Measurements from ENCODE around the gene FUOM. TPM values are rescaled to one million over a fixed set of nuclear protein-coding genes. Genes with fewer than 3 reads are reported as not detected.

FUOM gene
- total and polyA plus RNA-seq, 2 of the 4 experiments (the other 2 are of a cell fraction): 26.3 to 52.8 TPM

DNA sequence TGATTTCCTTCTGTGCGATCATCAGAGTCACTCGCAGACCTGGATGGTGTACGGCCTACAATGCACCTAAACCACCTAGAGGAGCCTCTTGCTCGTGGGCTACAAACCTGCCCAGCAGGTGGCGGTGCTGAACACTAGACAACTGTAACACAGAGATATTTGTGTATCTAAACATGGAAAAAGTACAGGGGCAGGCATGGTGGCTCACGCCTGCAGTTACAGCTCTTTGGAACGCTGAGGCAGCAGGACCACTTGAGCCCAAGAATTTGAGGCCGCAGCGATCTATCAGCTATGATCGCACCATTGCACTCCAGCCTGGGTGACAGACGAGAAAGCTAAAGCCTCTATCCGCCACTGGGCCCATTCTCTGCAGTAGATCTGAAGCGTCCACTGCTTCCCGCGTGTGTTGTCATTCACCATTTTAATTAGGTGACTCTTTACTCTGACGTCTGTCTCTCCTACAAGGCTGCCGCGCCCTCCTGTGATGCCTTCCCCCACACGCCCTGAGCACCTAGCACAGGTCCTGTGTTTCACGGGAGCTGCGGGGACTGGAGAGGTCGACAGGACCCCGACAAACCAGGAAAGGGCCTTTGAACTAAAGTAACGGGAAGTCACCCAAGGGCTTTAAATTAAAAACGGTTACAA lies 49.9 kb downstream of the FUOM start:
- Histone ChIP-seq H3K4me1 (ENCODE audit: control insufficient read depth, insufficient read depth, low read length) (peaks cover 8% of the 10 kb centered on the region), H2AK5ac (ENCODE audit: low read depth, low read length) (peak overlapping the region; percentile 6), H3K27me3 (ENCODE audit: control insufficient read depth, insufficient read depth, low read length) (no peaks in the 10 kb centered on the region), H4K20me1 (ENCODE audit: insufficient read depth, low read length) (peaks cover 46% of the 10 kb centered on the region), H3K14ac (replicated peaks; ENCODE audit: low read depth, low read length) (peak overlapping the region; percentile 22), H3K56ac (ENCODE audit: extremely low read depth, insufficient read depth, low read length) (0 out of 2 replicates have a peak overlapping the region, but pooled peaks have one; percentile 10), H4K5ac (ENCODE audit: low read depth, low read length) (no peak overlapping the region; the same call in 1 of the 2 replicates), H3K9me3 (ENCODE audit: control insufficient read depth, insufficient read depth, low read length) (no peaks in the 10 kb centered on the region), H3K4me3 (ENCODE audit: insufficient read depth, low read depth, low read length) (peak overlapping the region; percentile 67), H3K4ac (ENCODE audit: low read depth, low read length) (peak overlapping the region; percentile 71), H3K79me1 (ENCODE audit: low read depth in 1 of 2, low read length in 2 of 2) (peaks cover 11 to 57% of the 10 kb centered on the region in 2 experiments), H3K18ac (ENCODE audit: low read depth, low read length) (no peak overlapping the region), H3K4me2 (ENCODE audit: low read depth, low read length) (peak overlapping the region; percentile 100), H4K91ac (ENCODE audit: insufficient read depth, low read depth, low read length) (peak overlapping the region; percentile 11; the same call in 1 of the 2 replicates), H2BK15ac (ENCODE audit: low read depth, low read length) (no peak overlapping the region), H3K36me3 (ENCODE audit: control insufficient read depth, insufficient read depth, low read length) (peaks cover 14% of the 10 kb centered on the region; the same call in 1 of the 2 replicates), H2AK9ac (replicated peaks; ENCODE audit: low read depth, low read length, poor library complexity) (peak overlapping the region; percentile 89), H3K27ac (ENCODE audit: insufficient read depth, low read length) (peak overlapping the region; percentile 83), H2BK20ac (ENCODE audit: low read depth, low read length) (no peak overlapping the region), H2BK120ac (ENCODE audit: low read depth, low read length) (no peak overlapping the region), H3K9ac (ENCODE audit: low read depth, low read length) (peak overlapping the region; percentile 88), H3K23ac (ENCODE audit: low read depth, low read length) (no peak overlapping the region), H4K8ac (ENCODE audit: low read depth in 2 of 2, low read length in 2 of 2) (peak overlapping the region; percentile 60 to 65; a peak in 2 of 4 replicates), H2BK5ac (ENCODE audit: low read depth, low read length, poor library complexity, severe bottlenecking) (peak overlapping the region; percentile 64), H3K9me1 (ENCODE audit: insufficient read depth, low read length) (peaks cover 14% of the 10 kb centered on the region; the same call in 1 of the 2 replicates), H2AFZ (replicated peaks; ENCODE audit: low read length, poor library complexity) (peak overlapping the region; percentile 99)
- intact Hi-C loops (cut with micrococcal nuclease): loop anchor here (2.0 to 5.0 kb wide), 3 partner anchors 46 to 161 kb away; partner anchors contain the start of gene KNDC1
- DNase-seq: peak; percentile 58
- dilution Hi-C loops (cut with HindIII; ENCODE audit: low sequenced_read_pairs, unreplicated experiment): no loop called here
- ATAC-seq (ENCODE audit: low read depth): no peak
- 3% methylated on average over 11 of the region's 25 CpGs; no CpG with 5 or more reads in 1 of the 2 experiments for WGBS, 2 experiments (ENCODE audit: extremely low coverage in 2 of 2, insufficient read length in 1 of 2)
- in situ Hi-C loops (cut with MboI; ENCODE audit: low sequenced_read_pairs): no loop called here
- POLR2A ChIA-PET (ENCODE audit: unreplicated experiment): no interaction called here
- CTCF ChIA-PET: interaction anchor here (0.6 to 1.1 kb wide), 5 partner anchors 12 to 45 kb away, joined by 3 to 5 read pairs (median 3); no protein-coding TSS in a partner anchor
- no TSS peak for BruUV-seq (replicated peaks)
- TF ChIP-seq CEBPB (IDR thresholded peaks at IDR 0.05; ENCODE audit: low read depth, low read length) (no peak), SMC3 (IDR thresholded peaks at IDR 0.05; ENCODE audit: low read depth, low read length) (peak; percentile 13; the same call in 1 of the 2 replicates), FOS (IDR thresholded peaks at IDR 0.05; ENCODE audit: low read depth, low read length) (no peak), MXI1 (IDR thresholded peaks at IDR 0.05; ENCODE audit: borderline replicate concordance, low read depth, low read length) (peak; percentile 63), RCOR1 (IDR thresholded peaks at IDR 0.05; ENCODE audit: insufficient replicate concordance, low read length) (no peak), RFX5 (IDR thresholded peaks at IDR 0.05; ENCODE audit: low read depth, low read length) (no peak), NFE2L2 (IDR thresholded peaks at IDR 0.05; ENCODE audit: low read depth, low read length) (no peak), BHLHE40 (IDR thresholded peaks at IDR 0.05; ENCODE audit: low read depth, low read length) (no peak), MAZ (IDR thresholded peaks at IDR 0.05; ENCODE audit: borderline replicate concordance, low read depth, low read length) (no peak), ELK1 (IDR thresholded peaks at IDR 0.05; ENCODE audit: borderline replicate concordance, low read depth, low read length) (no peak), POLR2A (IDR thresholded peaks at IDR 0.05; ENCODE audit: low read depth, low read length) (peak; percentile 32; the same call in 1 of the 2 replicates), CHD1 (IDR thresholded peaks at IDR 0.05; ENCODE audit: low read depth, low read length) (no peak)
- TF ChIP-seq, protein P1, sequence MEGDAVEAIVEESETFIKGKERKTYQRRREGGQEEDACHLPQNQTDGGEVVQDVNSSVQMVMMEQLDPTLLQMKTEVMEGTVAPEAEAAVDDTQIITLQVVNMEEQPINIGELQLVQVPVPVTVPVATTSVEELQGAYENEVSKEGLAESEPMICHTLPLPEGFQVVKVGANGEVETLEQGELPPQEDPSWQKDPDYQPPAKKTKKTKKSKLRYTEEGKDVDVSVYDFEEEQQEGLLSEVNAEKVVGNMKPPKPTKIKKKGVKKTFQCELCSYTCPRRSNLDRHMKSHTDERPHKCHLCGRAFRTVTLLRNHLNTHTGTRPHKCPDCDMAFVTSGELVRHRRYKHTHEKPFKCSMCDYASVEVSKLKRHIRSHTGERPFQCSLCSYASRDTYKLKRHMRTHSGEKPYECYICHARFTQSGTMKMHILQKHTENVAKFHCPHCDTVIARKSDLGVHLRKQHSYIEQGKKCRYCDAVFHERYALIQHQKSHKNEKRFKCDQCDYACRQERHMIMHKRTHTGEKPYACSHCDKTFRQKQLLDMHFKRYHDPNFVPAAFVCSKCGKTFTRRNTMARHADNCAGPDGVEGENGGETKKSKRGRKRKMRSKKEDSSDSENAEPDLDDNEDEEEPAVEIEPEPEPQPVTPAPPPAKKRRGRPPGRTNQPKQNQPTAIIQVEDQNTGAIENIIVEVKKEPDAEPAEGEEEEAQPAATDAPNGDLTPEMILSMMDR (conservative IDR thresholded peaks at IDR 0.05; ENCODE audit: low read depth, low read length): peak; percentile 62
- TF ChIP-seq, protein P2, sequence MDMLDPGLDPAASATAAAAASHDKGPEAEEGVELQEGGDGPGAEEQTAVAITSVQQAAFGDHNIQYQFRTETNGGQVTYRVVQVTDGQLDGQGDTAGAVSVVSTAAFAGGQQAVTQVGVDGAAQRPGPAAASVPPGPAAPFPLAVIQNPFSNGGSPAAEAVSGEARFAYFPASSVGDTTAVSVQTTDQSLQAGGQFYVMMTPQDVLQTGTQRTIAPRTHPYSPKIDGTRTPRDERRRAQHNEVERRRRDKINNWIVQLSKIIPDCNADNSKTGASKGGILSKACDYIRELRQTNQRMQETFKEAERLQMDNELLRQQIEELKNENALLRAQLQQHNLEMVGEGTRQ (IDR thresholded peaks at IDR 0.05; ENCODE audit: low read depth, low read length): no peak
